Hematopoietic multipotent progenitor cell treated with erythropoietin and hydrocortisone succinate and interleukin-3 and kit ligand, for 15 days (in vitro differentiated cells): ENCODE measurements around the gene SLC23A1.
A peak's percentile ranks its signal among the peaks of the same experiment; 100 is the strongest.

Experiments
- DNase-seq: peaks from one replicate; pipeline ENCODE4 v3.0.0-alpha.2; 2015; ENCODE audit warnings: low spot score

SLC23A1 gene

GRCh38 chr5:139406963-139407362 lies 23.9 kb upstream of the SLC23A1 start:
- DNase-seq = no peak

GRCh38 chr5:139404484-139404840 lies 21.4 kb upstream of the SLC23A1 start:
- no peak for DNase-seq

- DNase-seq = peak; percentile 93
Observed at GRCh38 chr5:139403787-139404483, 20.8 kb upstream of the SLC23A1 start, which contains the start of gene SPATA24. Gene SPATA24, minus strand, starts transcription at chr5:139404089. Its CDS starts 29 bp downstream, at chr5:139404060.

- no peak for DNase-seq
Observed at GRCh38 chr5:139403418-139403786, 20.3 kb upstream of the SLC23A1 start.

- DNase-seq = peak; percentile 48
Observed at GRCh38 chr5:139402561-139403158, 19.6 kb upstream of the SLC23A1 start.

- no peak for DNase-seq
Observed at GRCh38 chr5:139401546-139401945, 18.4 kb upstream of the SLC23A1 start.

GRCh38 chr5:139399501-139400121 lies 16.5 kb upstream of the SLC23A1 start:
- no peak for DNase-seq

- no peak for DNase-seq
Observed at GRCh38 chr5:139397921-139398320, 14.8 kb upstream of the SLC23A1 start.

GRCh38 chr5:139396691-139397090 lies 13.6 kb upstream of the SLC23A1 start:
- DNase-seq = no peak

- DNase-seq = no peak
Observed at GRCh38 chr5:139395844-139396640, 12.9 kb upstream of the SLC23A1 start.

GRCh38 chr5:139394654-139395566 lies 11.8 kb upstream of the SLC23A1 start, which contains the start of gene PROB1:
Gene PROB1, minus strand, starts transcription at chr5:139395104. Its CDS starts 23 bp downstream, at chr5:139395081.
- DNase-seq = no peak

GRCh38 chr5:139394123-139394653 lies 11.1 kb upstream of the SLC23A1 start:
- DNase-seq = no peak

- DNase-seq = no peak
Observed at GRCh38 chr5:139393497-139394122, 10.5 kb upstream of the SLC23A1 start.

GRCh38 chr5:139392678-139393496 lies 9.8 kb upstream of the SLC23A1 start:
- peak; percentile 41 for DNase-seq

- no peak for DNase-seq
Observed at GRCh38 chr5:139392324-139392677, 9.2 kb upstream of the SLC23A1 start.

- no peak for DNase-seq
Observed at GRCh38 chr5:139391570-139392323, 8.7 kb upstream of the SLC23A1 start.

- DNase-seq = no peak
Observed at GRCh38 chr5:139390639-139391569, 7.8 kb upstream of the SLC23A1 start.
